AG04449 (cell line): ENCODE data around the gene TBC1D14.

Experiments used
- CTCF ChIA-PET: fragments of 350-600 bp; formaldehyde crosslinking; extraction: SDS; loops from one replicate; lab custom pipeline; 2021; ENCODE audit warnings: antibody characterized with exemption; lab: Yijun Ruan, JAX
- POLR2A ChIA-PET: fragments of 400-600, 350-600 bp; formaldehyde crosslinking; extraction: SDS; loops from one replicate; lab custom pipeline; 2020; ENCODE audit warnings: antibody characterized with exemption, inconsistent platforms; lab: Yijun Ruan, JAX
- DNase-seq: peaks from one replicate; pipeline ENCODE4 v3.0.0-alpha.2; 2010; ENCODE audit warnings: low read depth, low spot score
- H3K4me3 ChIP-seq: 2 replicates; pipeline ENCODE4 v1.5.1; 2011; ENCODE audit warnings: low read depth, mild to moderate bottlenecking, control low read depth, low read length
- CTCF ChIP-seq: IDR thresholded peaks from one replicate; pipeline ENCODE4 v1.5.1; 2011; ENCODE audit warnings: mild to moderate bottlenecking, moderate library complexity, low read length, control low read depth, inconsistent platforms; ENCODE audit not compliant: insufficient read depth; ENCODE audit errors: missing control alignments

The TBC1D14 gene

GRCh38 chr4:6874981-6875380, 34.6 kb upstream of the TBC1D14 start:
- ChIA-PET CTCF (interaction anchor here (0.9 to 7.2 kb wide), 17 partner anchors 11 to 155 kb away, joined by 3 to 308 read pairs (median 15); partner anchors contain the start of genes BLOC1S4 and TBC1D14), POLR2A (no interaction called here)
- no peak for DNase-seq
- H3K4me3 ChIP-seq = no peak overlapping the region
- TF ChIP-seq CTCF = no peak

- POLR2A ChIA-PET = no interaction called here
- no peak for TF ChIP-seq CTCF
These were observed 34.2 kb upstream of the TBC1D14 start for GRCh38 chr4:6875431-6875831.

GRCh38 chr4:6876440-6876839, 33.2 kb upstream of the TBC1D14 start:
- CTCF ChIA-PET = interaction anchor here (0.8 to 7.2 kb wide), 6 partner anchors 9 to 191 kb away, joined by 3 to 308 read pairs (median 66); partner anchors contain the start of genes BLOC1S4 and GRPEL1
- POLR2A ChIA-PET = no interaction called here
- H3K4me3 ChIP-seq = no peak overlapping the region
- no peak for DNase-seq
- no peak for TF ChIP-seq CTCF

More at GRCh38 chr4:6875431-6875831, 34.2 kb upstream of the TBC1D14 start:
- DNase-seq = no peak
- CTCF ChIA-PET = interaction anchor here (1.7 to 7.2 kb wide), 12 partner anchors 10 to 156 kb away, joined by 4 to 308 read pairs (median 18); partner anchors contain the start of genes BLOC1S4 and TBC1D14
- H3K4me3 ChIP-seq = no peak overlapping the region

GRCh38 chr4:6877067-6877466, 32.6 kb upstream of the TBC1D14 start:
- POLR2A ChIA-PET = no interaction called here
- CTCF ChIA-PET = interaction anchor here (1.7 to 7.2 kb wide), 3 partner anchors 8 to 157 kb away, joined by 4 to 308 read pairs (median 129); partner anchors contain the start of gene BLOC1S4
- TF ChIP-seq CTCF = no peak
- H3K4me3 ChIP-seq = no peak overlapping the region
- no peak for DNase-seq

- H3K4me3 ChIP-seq = no peak overlapping the region
- ChIA-PET CTCF (interaction anchor here (1.7 to 7.2 kb wide), 2 partner anchors 150 to 159 kb away, joined by 4 to 308 read pairs; partner anchors contain the start of gene BLOC1S4), POLR2A (no interaction called here)
- TF ChIP-seq CTCF = no peak
- DNase-seq = no peak
These were observed 31.1 kb upstream of the TBC1D14 start for GRCh38 chr4:6878451-6879059.

- ChIA-PET POLR2A (no interaction called here), CTCF (interaction anchor here (0.8 to 0.9 kb wide), 2 partner anchors 161 to 162 kb away, joined by 3 to 6 read pairs; no protein-coding TSS in a partner anchor)
- no peak for DNase-seq
- no peak overlapping the region for H3K4me3 ChIP-seq
- TF ChIP-seq CTCF = no peak
These were observed 28.9 kb upstream of the TBC1D14 start for GRCh38 chr4:6880691-6881090.
